ENCODE data around the gene ATPAF2. TPM values are rescaled to one million over a fixed set of nuclear protein-coding genes. Genes with fewer than 3 reads are reported as not detected.
A peak's percentile ranks its signal among the peaks of the same experiment; 100 is the strongest.

The ATPAF2 gene
- total and polyA plus RNA-seq, 10 of the 15 experiments (the other 5 are each of a cell fraction or from before 2014, with no cell fraction given): 6.5 to 33.0 (median 26.5) TPM

DNA sequence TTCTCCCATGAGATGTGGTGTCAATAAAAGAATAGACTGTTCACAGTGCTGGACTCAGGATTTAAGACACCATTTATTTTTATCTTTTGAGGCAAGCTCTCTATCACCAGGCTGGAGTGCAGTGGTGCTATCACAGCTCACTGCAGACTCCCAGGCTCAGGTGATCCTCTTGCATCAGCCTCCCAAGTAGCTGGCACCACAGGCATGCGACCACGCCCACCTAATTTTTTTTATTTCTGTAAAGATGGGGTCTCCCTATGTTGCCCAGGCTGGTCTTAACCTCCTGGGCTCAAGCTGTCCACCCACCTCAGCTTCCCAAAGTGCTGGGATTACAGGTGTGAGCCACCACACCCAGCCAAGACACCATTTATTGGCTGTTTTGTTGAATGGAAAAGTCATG is 30.1 kb upstream of the ATPAF2 start (continued):
- TF ChIP-seq, protein P1, sequence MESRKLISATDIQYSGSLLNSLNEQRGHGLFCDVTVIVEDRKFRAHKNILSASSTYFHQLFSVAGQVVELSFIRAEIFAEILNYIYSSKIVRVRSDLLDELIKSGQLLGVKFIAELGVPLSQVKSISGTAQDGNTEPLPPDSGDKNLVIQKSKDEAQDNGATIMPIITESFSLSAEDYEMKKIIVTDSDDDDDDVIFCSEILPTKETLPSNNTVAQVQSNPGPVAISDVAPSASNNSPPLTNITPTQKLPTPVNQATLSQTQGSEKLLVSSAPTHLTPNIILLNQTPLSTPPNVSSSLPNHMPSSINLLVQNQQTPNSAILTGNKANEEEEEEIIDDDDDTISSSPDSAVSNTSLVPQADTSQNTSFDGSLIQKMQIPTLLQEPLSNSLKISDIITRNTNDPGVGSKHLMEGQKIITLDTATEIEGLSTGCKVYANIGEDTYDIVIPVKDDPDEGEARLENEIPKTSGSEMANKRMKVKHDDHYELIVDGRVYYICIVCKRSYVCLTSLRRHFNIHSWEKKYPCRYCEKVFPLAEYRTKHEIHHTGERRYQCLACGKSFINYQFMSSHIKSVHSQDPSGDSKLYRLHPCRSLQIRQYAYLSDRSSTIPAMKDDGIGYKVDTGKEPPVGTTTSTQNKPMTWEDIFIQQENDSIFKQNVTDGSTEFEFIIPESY (IDR thresholded peaks at IDR 0.05): no peak
- TF ChIP-seq NFIC (IDR thresholded peaks at IDR 0.05; ENCODE audit: low read depth, low read length) (no peak), SUPT20H (IDR thresholded peaks at IDR 0.05; ENCODE audit: borderline replicate concordance, control insufficient read depth, low read depth, low read length) (no peak), KAT2A (conservative IDR thresholded peaks at IDR 0.05; ENCODE audit: control insufficient read depth, low read depth, low read length) (no peak), ZZZ3 (IDR thresholded peaks at IDR 0.05; ENCODE audit: control insufficient read depth, insufficient read length, low read depth) (no peak)
- TF ChIP-seq, protein P2, sequence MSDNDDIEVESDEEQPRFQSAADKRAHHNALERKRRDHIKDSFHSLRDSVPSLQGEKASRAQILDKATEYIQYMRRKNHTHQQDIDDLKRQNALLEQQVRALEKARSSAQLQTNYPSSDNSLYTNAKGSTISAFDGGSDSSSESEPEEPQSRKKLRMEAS (IDR thresholded peaks at IDR 0.05; ENCODE audit: low read depth, low read length): no peak

DNA sequence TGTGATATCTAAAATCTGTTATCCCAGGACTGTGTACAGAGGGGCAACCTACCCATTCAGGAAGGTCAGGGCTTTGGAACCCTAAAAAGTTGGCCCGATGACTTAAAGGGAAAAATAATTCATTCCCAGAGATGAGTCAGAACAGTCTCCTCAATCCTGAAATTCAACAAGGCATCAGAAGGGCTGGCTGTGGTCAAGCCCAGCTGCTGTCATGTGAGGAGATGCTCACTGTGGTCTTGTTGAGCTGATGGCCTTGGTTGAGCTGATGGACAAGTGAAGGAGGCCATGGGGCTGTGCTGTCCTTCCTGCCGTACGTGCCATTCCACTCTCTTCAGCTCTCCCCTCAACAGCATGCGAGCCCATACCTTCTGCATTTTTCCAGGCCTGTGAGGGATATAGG is 27.9 kb upstream of the ATPAF2 start:
- H3K27me3 ChIP-seq (replicated peaks in 1 of 2; ENCODE audit: control insufficient read depth in 2 of 2, insufficient read depth in 2 of 2, low read length in 1 of 2): no peaks in the 10 kb centered on the region
- intact Hi-C loops (cut with micrococcal nuclease; ENCODE audit: unreplicated experiment) (no loop called here), in situ Hi-C loops (cut with MboI) (no loop called here)
- H3K36me3 ChIP-seq (ENCODE audit: control insufficient read depth in 2 of 2, insufficient read depth in 2 of 2, low read length in 1 of 2): no peaks in the 10 kb centered on the region; a peak in 1 of 4 replicates
- ChIA-PET CTCF (no interaction called here), POLR2A (no interaction called here), SMC1A (ENCODE audit: uncharacterized antibody, unreplicated experiment) (no interaction called here), RAD21 (ENCODE audit: unreplicated experiment) (no interaction called here)
- FAIRE-seq (no peak), ATAC-seq (no peak), DNase-seq (ENCODE audit: low read depth, low spot score) (no peak)
- H3K4me3 ChIP-seq: no peak overlapping the region
- TSS peak; percentile 61 for BruUV-seq (replicated peaks)
- H3K27ac ChIP-seq (ENCODE audit: control insufficient read depth, insufficient read depth): no peak overlapping the region
- H3K4me1 ChIP-seq (ENCODE audit: control insufficient read depth, insufficient read depth, low read length): no peaks in the 10 kb centered on the region
- no peaks in the 10 kb centered on the region for H3K79me2 ChIP-seq (ENCODE audit: control insufficient read depth, insufficient read depth, low read length)
- TF ChIP-seq, protein P3, sequence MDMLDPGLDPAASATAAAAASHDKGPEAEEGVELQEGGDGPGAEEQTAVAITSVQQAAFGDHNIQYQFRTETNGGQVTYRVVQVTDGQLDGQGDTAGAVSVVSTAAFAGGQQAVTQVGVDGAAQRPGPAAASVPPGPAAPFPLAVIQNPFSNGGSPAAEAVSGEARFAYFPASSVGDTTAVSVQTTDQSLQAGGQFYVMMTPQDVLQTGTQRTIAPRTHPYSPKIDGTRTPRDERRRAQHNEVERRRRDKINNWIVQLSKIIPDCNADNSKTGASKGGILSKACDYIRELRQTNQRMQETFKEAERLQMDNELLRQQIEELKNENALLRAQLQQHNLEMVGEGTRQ (IDR thresholded peaks at IDR 0.05; ENCODE audit: borderline replicate concordance, low read depth, low read length): no peak
- no peak for TF ChIP-seq SMARCA5 (IDR thresholded peaks at IDR 0.05)
- TF ChIP-seq DPF2 (IDR thresholded peaks at IDR 0.05): no peak
- no peak for TF ChIP-seq SP1 (IDR thresholded peaks at IDR 0.05; ENCODE audit: low read depth, low read length)
- no peak for TF ChIP-seq RELA (IDR thresholded peaks at IDR 0.05; ENCODE audit: borderline replicate concordance, partially characterized antibody)
- no peak for TF ChIP-seq PAX5 (IDR thresholded peaks at IDR 0.05; ENCODE audit: borderline replicate concordance, low read depth, low read length)
- no peak for TF ChIP-seq NBN (IDR thresholded peaks at IDR 0.05)
- no peak for TF ChIP-seq TBL1XR1 (IDR thresholded peaks at IDR 0.05; ENCODE audit: low read depth, low read length)
- TF ChIP-seq NR2C2 (IDR thresholded peaks at IDR 0.05; ENCODE audit: borderline replicate concordance, control insufficient read depth, insufficient read length, low read depth): no peak
- no peak for TF ChIP-seq NR2C1 (IDR thresholded peaks at IDR 0.05)
- no peak for TF ChIP-seq TCF3 (IDR thresholded peaks at IDR 0.05; ENCODE audit: borderline replicate concordance, insufficient read depth, low read depth, low read length)
- no peaks in the 10 kb centered on the region for H3K9me3 ChIP-seq (replicated peaks; ENCODE audit: control insufficient read depth, insufficient read depth, low read length)
- 96% methylated on average over 4 of the region's 4 CpGs for WGBS (ENCODE audit: insufficient coverage, insufficient replicate concordance, low lambda C conversion rate, missing lambda C conversion rate)
- no peak overlapping the region for H3K4me2 ChIP-seq (ENCODE audit: control insufficient read depth, insufficient read depth)
- H2AFZ ChIP-seq (ENCODE audit: control insufficient read depth, low read depth, low read length): no peak overlapping the region
- H3K9ac ChIP-seq (ENCODE audit: control insufficient read depth, insufficient read depth, low read length): no peak overlapping the region
- H4K20me1 ChIP-seq (ENCODE audit: control insufficient read depth, insufficient read depth): no peaks in the 10 kb centered on the region
